ENCODE results near the gene SEC11A. TPM values are rescaled to one million over a fixed set of nuclear protein-coding genes. Genes with fewer than 3 reads are reported as not detected.

The SEC11A gene
- total RNA-seq, 1 experiment from 2014 or later: 243 TPM

- intact Hi-C loops (cut with micrococcal nuclease; ENCODE audit: unreplicated experiment): no loop called here
Observed at GRCh38 chr15:84727429-84727828, 11.5 kb upstream of the SEC11A start.

GRCh38 chr15:84725001-84725491 lies 9.1 kb upstream of the SEC11A start:
- Mint-ChIP-seq H3K4me1 (ENCODE audit: low read depth, unreplicated experiment) (peaks cover 22% of the 10 kb centered on the region), H3K36me3 (ENCODE audit: insufficient read depth, unreplicated experiment) (peaks cover 8% of the 10 kb centered on the region), H3K27ac (ENCODE audit: unreplicated experiment) (peak overlapping the region; percentile 35), H3K9me3 (ENCODE audit: low read depth, unreplicated experiment) (no peaks in the 10 kb centered on the region), H3K27me3 (ENCODE audit: unreplicated experiment) (no peaks in the 10 kb centered on the region), H3K4me3 (ENCODE audit: low read depth, unreplicated experiment) (no peak overlapping the region)
- intact Hi-C loops (cut with micrococcal nuclease; ENCODE audit: unreplicated experiment): no loop called here
- no TSS peak for BruUV-seq (replicated peaks)
- peak; percentile 63 for DNase-seq
- CTCF ChIA-PET: interaction anchor here (1.5 kb wide), 1 partner anchor 9 kb away, joined by 7 read pairs; no protein-coding TSS in a partner anchor
- no peak for TF ChIP-seq CTCF (IDR thresholded peaks at IDR 0.05; ENCODE audit: unreplicated experiment)

More at GRCh38 chr15:84727429-84727828, 11.5 kb upstream of the SEC11A start:
- TF ChIP-seq CTCF (IDR thresholded peaks at IDR 0.05; ENCODE audit: unreplicated experiment): no peak
- no peaks in the 10 kb centered on the region for H3K27me3 Mint-ChIP-seq (ENCODE audit: unreplicated experiment)
- H3K9me3 Mint-ChIP-seq (ENCODE audit: low read depth, unreplicated experiment): no peaks in the 10 kb centered on the region
- H3K4me1 Mint-ChIP-seq (ENCODE audit: low read depth, unreplicated experiment): peaks cover 15% of the 10 kb centered on the region
- peaks cover 8% of the 10 kb centered on the region for H3K36me3 Mint-ChIP-seq (ENCODE audit: insufficient read depth, unreplicated experiment)
- DNase-seq: no peak
- H3K4me3 Mint-ChIP-seq (ENCODE audit: low read depth, unreplicated experiment): no peak overlapping the region
- no TSS peak for BruUV-seq (replicated peaks)
- H3K27ac Mint-ChIP-seq (ENCODE audit: unreplicated experiment): no peak overlapping the region
- CTCF ChIA-PET: no interaction called here

GRCh38 chr15:84722628-84723027 lies 6.7 kb upstream of the SEC11A start:
- intact Hi-C loops (cut with micrococcal nuclease; ENCODE audit: unreplicated experiment): no loop called here
- no peaks in the 10 kb centered on the region for H3K9me3 Mint-ChIP-seq (ENCODE audit: low read depth, unreplicated experiment)
- DNase-seq: no peak
- no TSS peak for BruUV-seq (replicated peaks)
- no peaks in the 10 kb centered on the region for H3K27me3 Mint-ChIP-seq (ENCODE audit: unreplicated experiment)
- H3K4me1 Mint-ChIP-seq (ENCODE audit: low read depth, unreplicated experiment): peaks cover 32% of the 10 kb centered on the region
- no peak overlapping the region for H3K4me3 Mint-ChIP-seq (ENCODE audit: low read depth, unreplicated experiment)
- H3K27ac Mint-ChIP-seq (ENCODE audit: unreplicated experiment): no peak overlapping the region
- CTCF ChIA-PET: interaction anchor here (0.6 to 0.8 kb wide), 3 partner anchors 10 to 29 kb away, joined by 3 read pairs; no protein-coding TSS in a partner anchor
- TF ChIP-seq CTCF (IDR thresholded peaks at IDR 0.05; ENCODE audit: unreplicated experiment): no peak
- no peaks in the 10 kb centered on the region for H3K36me3 Mint-ChIP-seq (ENCODE audit: insufficient read depth, unreplicated experiment)

DNA sequence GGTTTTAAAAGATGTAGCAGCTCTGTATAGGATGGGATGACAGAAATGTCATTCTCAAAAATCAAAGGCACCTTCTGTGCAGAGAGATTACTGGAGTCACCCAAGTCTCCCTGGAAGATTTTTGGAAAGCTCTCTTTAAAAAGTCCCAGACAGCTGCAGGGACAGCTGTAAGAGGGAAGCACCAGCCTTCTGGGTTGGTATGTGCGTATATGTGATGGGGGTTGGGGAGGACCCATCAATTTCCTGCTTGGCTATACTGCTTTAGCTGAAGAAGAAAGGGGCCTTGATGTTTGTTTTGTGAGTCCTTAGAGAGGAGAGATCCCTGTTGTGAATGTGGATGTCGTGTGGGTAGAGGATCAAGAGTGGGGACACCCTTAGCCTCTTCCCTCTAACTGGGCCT lies 5.4 kb upstream of the SEC11A start:
- TF ChIP-seq CTCF (IDR thresholded peaks at IDR 0.05; ENCODE audit: unreplicated experiment): no peak
- DNase-seq: no peak
- H3K4me1 Mint-ChIP-seq (ENCODE audit: low read depth, unreplicated experiment): peaks cover 41% of the 10 kb centered on the region

More for the DNA sequence above, 5.4 kb upstream of the SEC11A start:
- intact Hi-C loops (cut with micrococcal nuclease; ENCODE audit: unreplicated experiment): no loop called here
- CTCF ChIA-PET: interaction anchor here (0.9 kb wide), 1 partner anchor 14 kb away, joined by 7 read pairs; no protein-coding TSS in a partner anchor
- Mint-ChIP-seq H3K4me3 (ENCODE audit: low read depth, unreplicated experiment) (no peak overlapping the region), H3K27me3 (ENCODE audit: unreplicated experiment) (no peaks in the 10 kb centered on the region), H3K9me3 (ENCODE audit: low read depth, unreplicated experiment) (no peaks in the 10 kb centered on the region), H3K27ac (ENCODE audit: unreplicated experiment) (no peak overlapping the region), H3K36me3 (ENCODE audit: insufficient read depth, unreplicated experiment) (peaks cover 12% of the 10 kb centered on the region)
- no TSS peak for BruUV-seq (replicated peaks)
